Calu3 (cell line): ENCODE data around the gene AFF2. TPM values are rescaled to one million over a fixed set of nuclear protein-coding genes. Genes with fewer than 3 reads are reported as not detected.

Experiments used
- BruUV-seq: library from RNA; stranded (reverse); fragments of 400-500 nt; replicated peaks from 2 replicates; lab custom pipeline; 2021; lab: Mats Ljungman, UMichigan
- CTCF ChIA-PET: fragments of 300-600 bp; sonication (Branson Sonifier 250); formaldehyde crosslinking; loops from one replicate; lab custom pipeline; 2022; ENCODE audit warnings: antibody characterized with exemption; lab: Charles Lee
- DNase-seq: peaks from one replicate; pipeline ENCODE4 v3.0.0; 2022
- H3K27ac Mint-ChIP-seq: one replicate; pipeline ENCODE4 v1.8.0; 2022; ENCODE audit warnings: mixed read lengths; ENCODE audit not compliant: unreplicated experiment
- H3K27me3 Mint-ChIP-seq: one replicate; pipeline ENCODE4 v1.8.0; 2022; ENCODE audit warnings: mixed read lengths; ENCODE audit not compliant: unreplicated experiment
- H3K36me3 Mint-ChIP-seq: one replicate; pipeline ENCODE4 v1.8.0; 2022; ENCODE audit warnings: mild to moderate bottlenecking, moderate library complexity, mixed read lengths; ENCODE audit not compliant: insufficient read depth, unreplicated experiment
- H3K4me1 Mint-ChIP-seq: one replicate; pipeline ENCODE4 v1.8.0; 2022; ENCODE audit warnings: mild to moderate bottlenecking, low read depth, mixed read lengths; ENCODE audit not compliant: unreplicated experiment
- H3K4me3 Mint-ChIP-seq: one replicate; pipeline ENCODE4 v1.8.0; 2022; ENCODE audit warnings: mild to moderate bottlenecking, low read depth, moderate library complexity, mixed read lengths; ENCODE audit not compliant: unreplicated experiment
- H3K9me3 Mint-ChIP-seq: one replicate; pipeline ENCODE4 v1.8.0; 2022; ENCODE audit warnings: low read depth, mixed read lengths; ENCODE audit not compliant: unreplicated experiment
- CTCF ChIP-seq: fragments of 200-600 bp; IDR thresholded peaks from one replicate; pipeline ENCODE4 v1.8.0; 2022; ENCODE audit warnings: antibody characterized with exemption; ENCODE audit not compliant: unreplicated experiment
- intact Hi-C: fragments of 100-400 bp; cut with micrococcal nuclease; formaldehyde crosslinking; loops from one replicate; pipeline ENCODE4 v1.10.0; 2022; ENCODE audit not compliant: unreplicated experiment
- total RNA-seq: library from RNA; stranded (reverse); gene quantifications from 2 replicates; pipeline ENCODE4 v1.2.3, GENCODE V29; 2022

The AFF2 gene
- total RNA-seq, 1 experiment from 2014 or later, result 0.17 TPM

GRCh38 chrX:148823986-148824385 lies 323.6 kb downstream of the AFF2 start:
- intact Hi-C loops, result no loop called here
- H3K27ac Mint-ChIP-seq, result no peak overlapping the region
- H3K36me3 Mint-ChIP-seq, result no peaks in the 10 kb centered on the region
- no peaks in the 10 kb centered on the region for H3K27me3 Mint-ChIP-seq
- H3K4me3 Mint-ChIP-seq, result no peak overlapping the region
- TF ChIP-seq CTCF, result no peak
- no peaks in the 10 kb centered on the region for H3K9me3 Mint-ChIP-seq
- H3K4me1 Mint-ChIP-seq, result no peaks in the 10 kb centered on the region
- DNase-seq, result no peak
- CTCF ChIA-PET, result no interaction called here
- BruUV-seq, result no TSS peak

- Mint-ChIP-seq H3K36me3 (no peaks in the 10 kb centered on the region), H3K9me3 (no peaks in the 10 kb centered on the region), H3K27me3 (no peaks in the 10 kb centered on the region), H3K4me3 (no peak overlapping the region), H3K27ac (no peak overlapping the region), H3K4me1 (no peaks in the 10 kb centered on the region)
- no peak for DNase-seq
- intact Hi-C loops, result no loop called here
- no peak for TF ChIP-seq CTCF
- CTCF ChIA-PET, result interaction anchor here (0.7 kb wide), 1 partner anchor 316 kb away, joined by 4 read pairs; no protein-coding TSS in a partner anchor
- no TSS peak for BruUV-seq
These were observed 325.3 kb downstream of the AFF2 start for GRCh38 chrX:148825696-148826095.

DNA sequence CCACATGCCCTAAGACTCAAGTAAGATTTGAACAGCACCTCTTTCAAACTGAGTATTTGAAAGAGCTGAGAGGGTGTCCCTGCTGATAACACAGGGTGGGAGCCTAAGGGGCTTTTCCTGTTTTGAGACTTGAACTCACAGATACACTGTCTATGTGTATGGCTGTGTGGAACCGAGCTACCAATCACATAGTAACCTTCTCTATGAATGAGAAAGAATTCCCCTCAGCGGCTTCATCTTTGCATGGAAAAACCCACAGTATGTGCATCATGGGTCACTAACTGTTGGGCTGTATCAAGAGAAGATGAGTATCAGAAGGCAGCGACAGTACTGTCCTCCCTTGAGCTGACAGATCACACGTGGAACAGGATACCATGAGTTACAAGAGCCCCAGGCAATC lies 336.3 kb downstream of the AFF2 start:
- H3K4me1 Mint-ChIP-seq, result no peaks in the 10 kb centered on the region
- H3K9me3 Mint-ChIP-seq, result no peaks in the 10 kb centered on the region
- BruUV-seq, result no TSS peak
- no peak for DNase-seq
- H3K4me3 Mint-ChIP-seq, result no peak overlapping the region
- intact Hi-C loops, result no loop called here
- CTCF ChIA-PET, result no interaction called here
- no peaks in the 10 kb centered on the region for H3K27me3 Mint-ChIP-seq
- H3K36me3 Mint-ChIP-seq, result no peaks in the 10 kb centered on the region
- no peak overlapping the region for H3K27ac Mint-ChIP-seq
- TF ChIP-seq CTCF, result no peak

- Mint-ChIP-seq H3K27me3 (no peaks in the 10 kb centered on the region), H3K27ac (no peak overlapping the region)
These were observed 350.2 kb downstream of the AFF2 start for GRCh38 chrX:148850631-148851030.

More at GRCh38 chrX:148850631-148851030, 350.2 kb downstream of the AFF2 start:
- no peak for TF ChIP-seq CTCF
- CTCF ChIA-PET, result no interaction called here
- no peak for DNase-seq
- Mint-ChIP-seq H3K9me3 (peaks cover 2% of the 10 kb centered on the region), H3K36me3 (no peaks in the 10 kb centered on the region), H3K4me1 (no peaks in the 10 kb centered on the region), H3K4me3 (no peak overlapping the region)
- intact Hi-C loops, result no loop called here
- BruUV-seq, result no TSS peak
